HG03558 (cell line): ENCODE data around the gene OR51M1.
A peak's percentile ranks its signal among the peaks of the same experiment; 100 is the strongest.

ENCODE experiments used
- ATAC-seq: cut with Tn5 transposase; IDR thresholded peaks from one replicate; pipeline ENCODE4 v1.9.1; 2021; ENCODE audit warnings: moderate number of reproducible peaks; ENCODE audit not compliant: unreplicated experiment; ENCODE audit errors: extremely low read depth

OR51M1 gene

DNA sequence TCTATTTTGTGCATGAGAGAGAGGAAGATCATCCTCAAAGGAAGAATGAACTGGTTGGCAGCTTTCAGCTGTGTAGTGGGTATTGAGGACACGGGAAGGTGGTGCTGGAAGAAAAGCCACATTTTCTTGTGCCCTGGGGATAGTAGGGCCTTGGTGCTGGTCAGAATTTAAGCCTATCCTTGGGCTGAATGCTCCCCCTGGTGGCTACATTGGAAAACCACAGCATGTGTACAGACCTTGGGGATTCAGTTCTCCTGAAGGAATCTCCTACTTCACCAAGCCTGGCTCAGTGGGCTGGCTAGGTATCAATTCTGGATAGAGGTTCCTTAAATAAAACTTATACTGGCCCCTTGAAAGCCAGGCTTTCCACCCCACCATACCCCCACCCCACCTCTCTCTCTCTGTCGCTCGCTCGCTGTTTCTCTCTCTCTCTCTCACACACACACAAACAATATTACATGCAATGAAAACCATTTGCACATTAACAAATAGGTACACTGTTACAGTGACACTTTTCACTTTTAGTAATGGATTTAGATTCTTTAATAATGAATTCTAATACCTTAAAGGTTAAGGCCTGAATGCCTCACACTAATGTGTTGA lies 2.8 kb upstream of the OR51M1 start:
- peak; percentile 82 for ATAC-seq

DNA sequence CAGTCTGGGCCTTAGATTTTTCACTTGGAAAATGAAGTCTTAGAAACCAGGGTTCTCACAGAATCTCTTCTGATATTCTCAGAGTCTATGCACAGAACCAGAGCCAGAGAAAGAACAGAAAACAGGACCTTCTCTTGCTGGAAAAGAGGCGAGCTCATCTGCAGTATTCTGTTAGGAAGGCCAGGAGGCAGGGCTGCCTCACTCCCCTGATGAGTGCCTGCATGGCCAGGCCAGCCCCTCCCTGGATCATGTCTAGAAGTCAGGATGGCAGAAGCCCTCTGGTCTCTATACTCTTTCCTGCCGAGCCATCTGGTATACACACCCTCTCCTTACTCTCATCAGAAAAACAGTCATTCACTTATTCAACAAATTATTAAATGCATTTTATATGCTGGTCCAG lies 723 bp downstream of the OR51M1 start:
- ATAC-seq, result no peak

DNA sequence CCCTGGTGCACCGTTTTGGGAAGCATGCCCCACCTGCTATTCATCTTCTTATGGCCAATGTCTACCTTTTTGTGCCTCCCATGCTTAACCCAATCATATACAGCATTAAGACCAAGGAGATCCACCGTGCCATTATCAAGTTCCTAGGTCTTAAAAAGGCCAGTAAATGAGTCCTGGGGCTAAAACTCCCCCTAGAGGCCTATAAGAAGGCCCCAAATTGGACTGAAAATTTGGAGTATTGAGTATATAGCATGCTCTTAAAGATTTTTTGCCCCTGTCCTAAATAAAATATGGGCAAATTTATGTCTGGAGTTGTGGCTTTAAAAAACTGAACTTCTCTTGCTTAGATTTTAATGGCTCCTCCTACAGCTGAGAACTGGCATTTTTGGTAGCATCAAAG lies 6.6 kb downstream of the OR51M1 start:
- ATAC-seq, result no peak

DNA sequence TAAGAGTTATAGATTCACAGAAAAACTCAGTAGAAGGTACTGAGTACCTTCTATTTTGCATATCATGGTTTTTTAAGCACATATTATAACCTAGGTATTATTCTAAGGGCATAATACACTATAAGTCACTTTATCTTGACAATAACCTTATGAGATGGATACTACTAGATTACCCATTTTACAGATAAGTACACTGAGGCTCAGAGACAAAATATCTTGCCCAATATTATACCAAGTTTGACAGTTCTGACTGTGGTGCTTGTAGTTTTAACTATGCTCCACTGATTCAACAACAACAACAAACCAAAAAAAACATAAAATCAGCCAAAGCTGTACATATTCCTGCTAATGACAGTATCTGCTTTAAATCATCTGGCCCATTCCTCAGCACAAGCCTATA lies 10.5 kb downstream of the OR51M1 start:
- no peak for ATAC-seq

DNA sequence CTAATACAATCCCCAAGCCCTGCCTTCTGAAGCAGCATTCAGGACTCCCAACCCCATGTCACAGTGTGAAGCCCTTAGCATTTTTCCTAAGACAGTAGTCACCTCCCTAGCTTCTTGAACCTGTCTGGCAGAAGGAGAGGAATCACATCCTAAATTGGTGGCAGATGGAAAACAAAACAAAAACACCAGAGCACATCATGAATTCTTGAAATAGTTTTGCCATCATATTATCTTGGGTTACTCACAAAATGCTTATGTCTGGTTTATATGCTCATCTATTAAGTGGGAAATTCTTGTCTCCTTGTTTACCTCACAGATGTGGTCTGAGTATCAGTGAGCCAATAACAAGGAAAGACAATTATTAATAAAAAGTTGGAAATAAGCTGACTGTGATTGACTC lies 15.3 kb downstream of the OR51M1 start:
- no peak for ATAC-seq

DNA sequence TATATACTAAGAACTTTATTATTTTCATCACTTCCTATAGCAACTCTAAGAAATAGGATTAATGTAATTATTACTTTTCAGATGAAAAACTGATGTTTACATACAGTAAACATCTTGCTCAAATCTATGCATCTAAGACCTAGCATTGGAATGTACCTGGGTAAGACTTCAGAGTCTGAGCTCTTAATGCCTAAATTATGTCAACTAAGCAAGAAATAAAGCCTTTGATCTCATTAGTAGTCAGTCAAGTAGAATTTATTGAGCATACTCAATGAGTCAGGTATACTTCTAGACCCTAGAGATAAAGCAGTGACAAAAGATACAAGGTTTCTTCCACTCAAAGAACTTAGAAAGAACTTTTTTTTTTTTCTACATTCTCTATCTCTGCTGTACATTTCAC lies 21.6 kb downstream of the OR51M1 start:
- ATAC-seq, result no peak

DNA sequence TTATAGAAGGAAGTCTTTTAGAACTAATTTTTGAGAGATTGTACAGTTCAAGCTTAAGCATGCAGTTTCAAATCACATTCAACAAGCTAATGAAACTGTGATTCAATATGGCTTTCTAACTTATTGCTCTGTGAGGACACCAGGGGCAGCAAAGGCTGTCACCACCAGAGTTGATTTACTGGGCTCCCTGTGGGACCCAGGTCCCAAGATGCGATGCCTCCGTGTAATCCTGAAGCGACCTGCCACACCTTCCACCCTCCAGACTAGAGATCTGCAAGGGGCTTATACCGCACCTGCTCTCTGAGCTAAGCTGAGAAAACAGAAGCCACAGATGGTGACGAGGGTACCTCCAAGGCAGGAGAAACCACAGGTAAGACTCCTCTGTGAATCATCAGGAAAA lies 37.4 kb downstream of the OR51M1 start:
- no peak for ATAC-seq

DNA sequence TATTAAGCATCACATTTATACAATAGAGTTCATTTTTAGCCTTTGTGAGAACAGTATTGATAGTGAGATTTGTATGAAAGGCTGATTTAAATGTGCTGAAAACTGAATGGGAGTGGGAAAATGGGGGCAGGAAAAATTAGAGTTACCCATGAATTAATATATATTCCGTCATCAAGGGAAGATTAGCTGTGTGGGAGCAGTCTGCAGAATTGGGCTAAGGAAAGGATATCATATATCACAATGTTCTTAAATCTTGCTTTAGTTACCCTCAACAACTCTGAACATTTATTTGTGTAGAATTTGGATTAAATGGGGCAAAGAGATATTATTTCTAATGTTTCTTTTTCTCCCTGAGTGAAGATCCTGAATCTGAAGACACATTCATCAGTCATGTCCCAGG lies 38.2 kb downstream of the OR51M1 start, which contains the start of gene OR51Q1:
Gene OR51Q1 (plus strand): TSS at position 301 of the 400 bp plus-strand sequence. CDS start 90 bp downstream, at position 391.
- ATAC-seq, result no peak

DNA sequence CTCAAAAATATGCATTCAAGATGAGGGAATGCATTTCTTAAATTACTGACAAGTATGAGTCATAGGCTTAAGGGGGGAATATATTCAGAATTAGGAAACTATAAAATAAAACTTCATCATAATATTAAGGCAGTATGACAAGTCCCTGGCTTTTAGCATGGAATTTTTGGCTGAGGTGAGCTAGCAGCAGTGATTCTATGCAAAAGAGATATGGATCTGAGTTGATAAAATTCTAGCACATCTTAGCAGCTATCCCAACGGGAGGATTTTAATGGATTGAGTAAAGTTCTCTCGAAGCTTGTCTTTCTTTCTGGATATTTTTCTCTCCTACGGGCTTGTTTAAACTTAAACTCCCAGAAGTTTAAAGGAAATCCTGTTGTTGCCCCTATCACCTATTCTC lies 39.5 kb downstream of the OR51M1 start:
- ATAC-seq, result no peak

DNA sequence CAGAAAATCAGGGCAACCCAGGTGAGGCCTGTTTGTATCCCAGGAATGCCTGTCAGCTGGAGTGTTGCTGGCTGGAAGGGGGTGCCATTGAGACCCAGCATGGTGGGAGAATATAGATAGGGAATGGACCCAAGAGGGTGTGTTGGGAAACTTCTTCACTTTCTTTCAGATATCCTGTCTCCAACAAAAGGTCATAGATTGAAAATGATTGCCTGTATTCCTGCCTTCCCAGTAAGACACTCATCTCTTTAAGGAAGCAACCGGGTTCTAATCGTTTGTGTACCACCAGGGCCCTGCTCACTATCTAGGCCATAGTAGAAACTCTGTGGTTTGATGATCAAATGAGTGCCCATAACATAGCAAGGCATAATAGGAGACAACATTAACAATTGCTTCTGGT lies 57.8 kb downstream of the OR51M1 start, which contains the start of gene OR51I1:
Gene OR51I1 (minus strand): TSS at position 101 of the 400 bp plus-strand sequence. CDS start 0 bp downstream, at position 101.
- no peak for ATAC-seq
